ENCODE data around the gene TMEM184B. TPM values are rescaled to one million over a fixed set of nuclear protein-coding genes. Genes with fewer than 3 reads are reported as not detected.

The TMEM184B gene
- total RNA-seq, 1 donor from 2014 or later, result 26.0 TPM

DNA sequence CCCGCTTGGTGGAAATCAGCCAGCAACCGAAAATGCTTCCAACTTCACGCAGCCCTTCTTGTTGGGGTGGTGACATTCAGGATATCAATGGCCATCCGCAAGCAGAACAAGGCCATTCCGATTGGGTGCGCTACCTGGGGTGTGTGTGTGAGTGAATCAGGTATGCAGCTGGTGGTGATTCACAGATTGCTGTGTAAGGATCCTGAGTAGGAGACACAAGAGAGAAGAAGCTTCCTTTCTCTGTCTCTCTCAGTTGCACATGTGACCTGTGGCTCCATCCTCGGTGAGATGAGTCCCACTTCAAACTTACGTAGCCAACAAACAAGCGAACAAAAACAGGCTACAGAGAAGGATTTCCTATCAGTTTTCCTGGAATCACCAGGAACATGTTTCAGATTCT is 9.6 kb upstream of the TMEM184B start:
- DNase-seq (ENCODE audit: low read depth in 2 of 2), result no peak

DNA sequence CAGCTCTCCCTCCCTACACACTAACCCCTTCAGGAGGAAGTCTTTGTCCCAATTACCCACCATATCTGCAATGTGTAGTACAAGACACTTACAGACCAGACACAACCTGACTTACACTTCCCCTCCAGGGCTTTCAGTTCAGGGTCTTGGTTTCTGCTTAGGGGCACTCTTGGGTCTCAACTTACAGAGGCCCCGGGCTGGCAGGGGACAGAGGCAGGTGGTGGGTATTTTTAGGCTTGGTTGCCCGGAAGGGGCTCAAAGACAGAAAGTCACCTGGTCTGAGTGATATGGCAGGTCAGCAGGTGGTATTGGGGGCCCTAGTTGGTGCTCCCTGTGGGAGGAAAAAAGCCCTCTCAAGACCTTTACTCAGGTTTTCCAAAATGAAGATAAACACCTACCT is 3.4 kb upstream of the TMEM184B start:
- no peak for DNase-seq (ENCODE audit: low read depth in 2 of 2)

DNA sequence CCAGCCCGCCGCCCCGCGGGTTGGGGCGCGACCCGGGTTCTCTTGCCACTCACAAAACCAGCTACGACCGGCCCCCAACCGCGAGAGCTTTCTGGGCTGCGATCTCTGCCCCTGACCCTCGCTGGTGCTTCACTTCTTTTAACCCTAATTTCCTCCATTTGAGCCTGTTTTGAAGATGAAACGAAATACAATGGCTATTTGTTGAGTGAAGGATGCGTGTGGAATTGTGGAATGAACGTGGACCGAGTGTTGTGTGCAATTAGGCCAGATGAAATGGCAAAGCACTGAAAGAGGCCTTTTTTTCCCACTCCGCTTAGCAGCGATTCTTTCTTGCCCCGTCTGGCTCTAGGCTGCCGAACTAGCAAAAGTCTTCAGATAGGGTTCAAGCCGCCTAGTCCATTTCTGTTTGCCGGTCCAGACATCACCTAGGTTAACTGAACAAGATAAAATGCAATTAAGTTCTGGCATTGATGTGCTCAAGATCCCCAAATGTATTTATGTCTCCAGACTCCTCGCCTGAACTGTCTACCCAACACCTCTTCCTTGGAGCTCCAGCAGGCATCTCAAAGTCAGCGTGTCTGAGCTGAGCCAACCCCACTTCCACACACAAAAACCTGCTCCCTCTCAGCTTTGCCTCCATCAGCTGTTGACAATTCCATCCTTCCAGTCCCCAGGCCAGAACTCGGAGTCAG is 471 bp upstream of the TMEM184B start:
- DNase-seq (ENCODE audit: low read depth in 2 of 2), result peak in 1 of 2 donors; percentile 38

- peak in 1 of 2 donors; percentile 36 for DNase-seq (ENCODE audit: low read depth in 2 of 2)
Measured at GRCh38 chr22:38271927-38272372, 860 bp downstream of the TMEM184B start.

DNA sequence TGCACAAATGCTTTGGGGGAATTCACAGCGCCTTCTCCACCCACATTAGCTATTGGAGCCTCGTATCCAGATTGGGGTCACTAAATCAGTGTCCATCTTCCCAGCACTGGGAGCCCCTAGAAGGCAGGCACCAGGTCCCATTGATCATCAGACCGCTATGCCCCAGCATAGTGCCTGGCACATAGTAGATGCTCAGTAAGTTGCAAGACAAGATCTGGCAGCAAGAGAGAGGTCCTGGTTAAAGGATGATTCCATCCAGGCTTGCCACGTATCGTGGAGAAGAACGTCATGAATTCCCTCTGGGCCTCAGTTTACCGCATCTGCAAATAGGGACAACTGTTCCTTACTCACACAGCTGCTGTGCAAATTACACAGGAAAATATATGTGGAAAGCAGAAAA is 1.7 kb downstream of the TMEM184B start:
- no peak for DNase-seq (ENCODE audit: low read depth in 2 of 2)

DNA sequence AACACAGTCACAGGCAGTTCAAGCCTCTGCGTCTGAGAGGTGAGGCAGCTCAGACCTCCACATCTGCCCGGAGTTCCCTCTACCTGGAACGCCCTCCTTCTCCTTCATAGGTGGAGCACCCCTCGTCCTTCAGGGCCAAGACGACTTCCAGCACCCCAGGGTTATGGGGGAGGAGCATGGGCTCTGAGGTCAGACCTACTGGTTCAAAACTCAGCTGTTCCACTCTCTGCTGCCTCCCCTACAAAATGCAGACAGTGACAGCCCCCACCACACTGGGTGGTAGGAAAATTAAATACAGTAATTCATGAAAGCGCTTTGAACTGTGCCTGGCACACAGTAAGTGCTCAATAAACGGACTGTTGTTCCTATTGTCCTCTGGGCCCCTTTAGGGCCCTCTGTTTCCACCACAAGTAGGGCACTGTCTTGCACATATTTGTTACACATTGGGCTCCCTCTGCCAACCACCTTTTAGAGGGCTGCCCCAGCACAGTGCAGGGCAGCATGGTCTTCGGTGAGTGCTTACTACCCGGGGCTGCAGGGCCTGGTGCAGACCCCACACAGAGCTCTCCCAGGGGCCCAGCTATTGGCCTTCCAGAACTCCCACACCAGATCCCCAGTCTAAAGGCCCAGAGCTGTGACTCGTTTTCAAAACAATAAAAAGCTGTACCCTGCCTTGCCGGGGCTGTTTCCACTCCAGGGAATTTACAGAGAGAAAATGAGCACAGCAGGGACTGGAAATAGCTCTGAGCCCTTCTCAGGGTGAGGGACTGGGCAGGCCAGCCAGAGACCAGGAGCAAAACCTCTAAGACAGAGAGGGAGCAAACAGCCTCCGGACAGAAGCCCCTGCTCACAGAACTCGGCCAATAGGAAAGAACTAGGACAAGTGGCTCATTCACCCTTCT is 2.5 kb downstream of the TMEM184B start:
- no peak for DNase-seq (ENCODE audit: low read depth in 2 of 2)

- no peak for DNase-seq (ENCODE audit: low read depth in 2 of 2)
Measured at GRCh38 chr22:38269466-38269865, 3.3 kb downstream of the TMEM184B start.

DNA sequence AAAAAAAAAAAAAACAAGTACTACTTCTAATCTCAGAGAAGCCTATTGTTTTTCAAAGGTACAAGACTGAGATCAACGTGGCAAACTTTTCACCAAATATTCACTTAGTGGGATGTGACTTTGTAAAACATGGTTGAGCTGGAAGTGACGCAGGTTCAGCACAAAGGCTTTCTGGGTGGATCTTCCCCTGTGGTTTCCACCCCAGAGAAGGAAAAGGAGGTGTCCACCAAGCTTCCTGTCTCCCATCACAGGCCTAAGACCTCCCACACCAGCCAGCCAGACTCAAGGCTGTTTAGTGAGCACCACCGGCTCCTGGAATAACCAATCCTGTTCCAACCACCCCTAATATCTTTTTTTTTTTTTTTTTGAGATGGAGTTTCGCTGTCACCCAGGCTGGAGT is 5.7 kb downstream of the TMEM184B start:
- peak; percentile 68 to 93 for DNase-seq (ENCODE audit: low read depth in 2 of 2)

DNA sequence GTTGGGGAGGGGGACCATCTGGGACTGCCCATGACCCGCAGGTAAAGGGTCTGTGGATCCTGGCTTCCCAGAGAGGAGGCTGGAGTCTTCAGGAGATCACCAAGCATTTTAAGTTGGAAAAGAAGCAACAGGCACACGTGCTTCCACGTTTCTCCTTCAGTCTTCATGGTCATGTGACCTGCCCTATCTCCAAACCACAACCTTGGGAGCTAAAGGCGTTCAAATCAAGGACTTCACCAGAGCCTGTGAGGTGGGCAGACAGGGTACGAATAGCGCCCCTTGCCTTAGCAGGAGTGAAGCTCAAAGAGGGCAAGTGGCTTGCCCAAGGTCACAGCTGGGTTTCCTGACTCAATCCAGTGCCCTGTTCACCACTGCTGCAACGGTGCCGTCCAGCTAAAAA is 6.7 kb downstream of the TMEM184B start:
- DNase-seq (ENCODE audit: low read depth in 2 of 2), result no peak

GRCh38 chr22:38264322-38264843 is 8.4 kb downstream of the TMEM184B start:
- DNase-seq (ENCODE audit: low read depth in 2 of 2), result no peak

DNA sequence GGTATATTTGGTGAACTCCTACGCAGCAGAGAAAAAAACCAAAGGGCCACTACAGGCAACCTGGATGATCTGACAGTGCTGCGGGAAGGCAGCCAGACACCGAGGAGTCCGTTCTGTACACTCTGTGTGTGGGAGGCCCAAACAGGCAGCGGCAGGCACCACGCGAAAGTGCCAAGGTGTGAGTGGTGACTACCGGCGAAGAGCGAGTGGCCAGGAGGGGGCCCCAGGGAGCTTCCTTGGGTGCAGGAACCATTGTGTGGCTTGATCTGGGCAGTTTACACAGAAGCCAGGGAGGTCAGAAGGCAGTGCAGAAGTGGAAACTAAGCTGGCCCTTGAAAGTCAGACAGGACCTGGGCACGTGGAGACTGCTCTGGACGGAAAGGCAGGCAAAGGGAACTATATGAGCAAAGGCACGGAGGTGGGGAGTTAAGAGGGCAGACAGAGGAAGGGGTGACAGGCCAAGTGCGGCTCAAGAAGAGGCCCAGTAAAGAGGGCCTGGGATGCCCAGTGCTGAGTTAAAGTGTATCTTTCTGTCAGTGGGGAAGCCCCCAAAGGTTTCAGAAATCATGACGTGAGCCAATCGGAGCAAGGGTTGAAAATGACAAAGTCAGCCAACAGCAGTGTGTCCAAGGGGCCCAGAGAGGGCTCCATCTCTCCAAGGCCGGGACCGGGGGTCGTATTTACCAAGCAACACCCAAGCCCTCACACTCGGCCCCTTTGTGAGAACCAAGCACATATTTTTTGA is 10.6 kb downstream of the TMEM184B start:
- DNase-seq (ENCODE audit: low read depth in 2 of 2), result peak; percentile 49

DNA sequence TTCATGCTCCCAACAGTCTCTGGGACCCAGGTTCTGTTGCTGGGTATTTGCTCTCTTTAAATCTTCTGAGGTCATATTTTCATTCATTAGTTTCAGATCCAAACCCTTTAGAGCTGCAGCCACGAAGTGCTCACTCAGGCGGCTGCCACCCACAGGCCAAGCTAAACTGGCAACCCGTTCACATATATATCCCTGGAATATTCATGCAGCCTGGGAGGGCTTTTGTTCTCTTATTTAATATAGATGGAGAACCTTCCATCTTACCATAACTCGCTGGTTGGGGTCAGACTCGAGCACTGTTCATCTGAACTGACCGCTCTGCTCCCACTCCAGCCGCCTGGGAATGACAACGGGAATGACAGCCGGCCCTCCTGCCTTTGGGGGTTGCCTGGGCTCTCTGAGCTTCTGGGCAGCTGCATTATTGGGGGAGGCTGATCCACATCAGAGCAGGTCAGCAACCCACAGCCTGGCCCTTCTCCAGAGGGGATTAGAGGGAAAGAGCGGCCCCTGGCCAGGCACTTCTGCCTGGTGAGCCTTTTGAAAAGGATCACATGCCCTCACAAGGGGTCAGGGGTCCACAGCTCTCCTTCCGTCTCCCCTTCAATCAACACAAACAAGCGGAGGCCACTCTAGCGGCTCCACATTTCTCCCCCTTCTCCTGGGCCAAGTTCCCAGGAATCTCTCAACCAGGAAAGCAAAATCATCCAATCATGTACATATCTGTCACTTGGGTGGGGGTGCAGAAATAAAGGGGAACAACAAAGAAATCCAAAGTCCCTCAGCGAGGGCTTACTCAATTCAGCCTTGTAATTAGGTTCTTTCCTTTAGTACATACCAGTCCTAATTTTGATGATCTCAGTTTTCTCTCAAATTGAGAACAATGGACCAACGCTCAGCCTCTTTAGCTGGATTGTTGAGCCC is 11.8 kb downstream of the TMEM184B start:
- DNase-seq (ENCODE audit: low read depth in 2 of 2), result no peak

GRCh38 chr22:38259370-38259769 is 13.4 kb downstream of the TMEM184B start:
- DNase-seq (ENCODE audit: low read depth in 2 of 2), result no peak

- DNase-seq (ENCODE audit: low read depth in 2 of 2), result peak in 1 of 2 donors; percentile 84
Measured at GRCh38 chr22:38258895-38259294, 13.9 kb downstream of the TMEM184B start.

DNA sequence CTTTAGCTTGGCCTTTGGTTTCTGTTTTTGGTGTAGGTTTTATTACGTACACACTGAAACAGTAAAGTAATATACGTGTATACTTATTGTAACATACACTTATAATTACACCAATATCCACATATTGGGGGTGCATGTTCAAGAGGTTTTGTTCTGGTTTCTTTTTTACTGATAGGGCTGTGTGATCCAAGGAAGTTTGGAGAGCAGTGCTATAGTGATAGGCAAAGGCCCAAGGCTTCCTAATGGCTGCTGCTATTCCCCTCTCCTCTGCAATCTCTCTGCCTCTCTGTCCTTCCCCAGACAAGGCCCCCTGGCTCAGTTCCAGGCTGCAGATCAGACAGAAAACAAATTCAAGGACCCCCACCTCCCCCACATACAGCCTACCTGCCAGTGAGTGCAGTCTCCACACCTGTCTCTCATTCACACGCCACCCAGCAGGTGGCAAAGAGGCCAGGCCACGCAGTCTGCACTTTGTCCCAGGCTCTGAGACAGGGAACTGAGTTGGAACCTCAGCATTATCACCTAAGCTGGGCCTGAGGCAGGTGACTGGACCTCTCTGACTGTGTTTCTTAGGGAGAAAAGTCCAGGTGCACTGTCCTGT is 15.1 kb downstream of the TMEM184B start:
- no peak for DNase-seq (ENCODE audit: low read depth in 2 of 2)

DNA sequence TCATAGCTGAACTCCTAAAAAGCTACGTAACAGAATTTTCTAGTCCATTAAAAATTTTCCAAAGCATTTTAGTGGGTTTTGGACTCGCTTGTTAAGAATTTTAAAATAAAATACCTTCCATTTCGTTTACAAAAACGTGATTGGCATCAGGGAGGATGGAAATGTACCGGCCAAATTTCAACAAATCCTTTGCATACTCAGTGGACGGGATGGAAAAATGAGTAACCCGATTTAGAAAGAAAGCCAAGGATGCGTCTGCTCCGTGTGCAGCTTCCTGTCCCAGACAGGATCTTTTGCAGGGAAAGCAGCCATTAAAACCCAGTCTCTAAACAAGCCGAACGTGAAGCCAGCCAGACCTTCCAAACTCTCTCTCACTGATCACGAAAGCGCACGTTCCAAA is 15.6 kb downstream of the TMEM184B start:
- DNase-seq (ENCODE audit: low read depth in 2 of 2), result peak; percentile 71 to 95

- DNase-seq (ENCODE audit: low read depth in 2 of 2), result no peak
Measured at GRCh38 chr22:38255697-38256096, 17.1 kb downstream of the TMEM184B start.

DNA sequence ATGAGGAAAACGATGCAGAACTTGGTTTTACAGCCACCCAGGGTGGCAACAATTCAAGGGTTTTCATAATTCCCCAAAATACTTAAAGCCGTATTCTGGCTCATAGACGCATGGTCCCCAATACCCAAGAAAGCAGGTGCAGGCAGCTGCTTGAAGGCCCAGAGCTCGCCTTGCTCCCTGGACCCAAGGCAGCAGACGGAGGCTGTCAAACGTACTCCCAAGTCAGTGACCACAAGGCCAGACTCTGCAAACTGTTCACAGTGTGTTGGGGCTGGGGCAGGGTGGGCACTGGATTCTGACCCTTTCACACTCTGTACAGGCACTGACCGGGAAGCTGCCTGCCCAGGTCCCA is 21.5 kb downstream of the TMEM184B start:
- DNase-seq (ENCODE audit: low read depth in 2 of 2), result no peak

DNA sequence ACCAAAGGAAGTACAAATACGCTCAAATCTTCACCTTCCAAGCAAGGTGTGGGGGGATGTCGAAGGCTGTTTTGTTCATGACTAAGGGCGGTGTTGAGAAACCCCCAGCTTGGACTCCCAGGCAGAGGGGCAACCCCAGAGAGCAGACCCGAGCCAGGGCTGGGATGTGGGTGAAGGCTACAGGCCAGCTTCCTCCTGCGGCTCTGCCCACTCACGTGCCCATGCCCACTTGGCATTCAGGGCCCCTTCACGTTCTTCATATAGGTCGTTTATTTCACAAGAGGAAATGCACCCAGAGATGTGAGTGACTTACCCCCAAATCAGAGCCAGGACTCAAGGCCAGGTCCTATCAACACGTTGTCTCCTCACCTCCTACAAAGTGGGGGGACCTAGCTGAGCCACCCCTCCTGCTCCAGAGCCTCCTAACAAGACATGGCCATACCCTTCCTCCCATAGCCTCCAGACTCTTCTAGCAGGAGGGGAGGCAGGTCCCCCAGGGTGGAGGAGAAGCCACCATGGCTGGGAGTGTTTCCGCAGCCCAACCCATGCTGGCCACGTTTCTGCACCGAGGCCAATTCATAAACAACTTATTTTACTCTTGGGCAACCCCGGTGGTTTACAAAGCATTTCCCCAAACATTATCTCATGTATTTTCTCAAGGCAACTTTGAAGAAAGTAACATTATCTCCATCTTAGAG is 22.0 kb downstream of the TMEM184B start:
- DNase-seq (ENCODE audit: low read depth in 2 of 2), result no peak

Data from lung microvascular endothelial cell (primary cell).